Measurements from ENCODE around the gene DOCK11. TPM values are rescaled to one million over a fixed set of nuclear protein-coding genes. Genes with fewer than 3 reads are reported as not detected.

DOCK11 gene
- polyA plus RNA-seq, 3 donors: 20.8 to 39.7 (median 34.8) TPM

GRCh38 chrX:118565853-118566252 is 70.2 kb downstream of the DOCK11 start:
- Histone ChIP-seq H3K79me2 (ENCODE audit: insufficient read depth, low read length) (no peaks in the 10 kb centered on the region), H3K4me1 (ENCODE audit: control insufficient read depth in 1 of 2, insufficient read depth in 2 of 2, low read length in 2 of 2) (no peaks in the 10 kb centered on the region), H2AFZ (ENCODE audit: insufficient read depth, low read depth, low read length, poor library complexity, severe bottlenecking) (no peak overlapping the region), H3K27me3 (ENCODE audit: control insufficient read depth in 2 of 2, insufficient read depth in 2 of 2, low read length in 2 of 2) (no peaks in the 10 kb centered on the region), H3K4me2 (replicated peaks; ENCODE audit: extremely low read depth, low read length, poor library complexity, severe bottlenecking) (no peak overlapping the region), H4K20me1 (ENCODE audit: insufficient read depth, low read length) (peaks cover 22% of the 10 kb centered on the region), H3K9me3 (replicated peaks in 1 of 2; ENCODE audit: control insufficient read depth in 1 of 2, insufficient read depth in 1 of 2, low read length in 2 of 2) (no peaks in the 10 kb centered on the region), H3K36me3 (replicated peaks in 1 of 2; ENCODE audit: control insufficient read depth in 1 of 2, insufficient read depth in 2 of 2, low read length in 2 of 2) (peaks cover 38 to 91% of the 10 kb centered on the region in 2 donors), H3K4me3 (replicated peaks in 1 of 3; ENCODE audit: low read depth in 2 of 3, low read length in 3 of 3) (no peak overlapping the region), H3K9ac (ENCODE audit: insufficient read depth, low read length, poor library complexity, severe bottlenecking) (no peak overlapping the region), H3K27ac (ENCODE audit: low read depth in 1 of 2, low read length in 2 of 2) (no peak overlapping the region)
- intact Hi-C loops (cut with micrococcal nuclease): no loop called here
- Mint-ChIP-seq H3K9me3 (no peaks in the 10 kb centered on the region), H3K4me1 (peaks cover 9% of the 10 kb centered on the region), H3K36me3 (peaks cover 52 to 74% of the 10 kb centered on the region in 2 donors), H3K27me3 (ENCODE audit: low read depth in 3 of 3) (peaks cover 0 to 3% (median 2%) of the 10 kb centered on the region in 3 donors), H3K4me3 (no peak overlapping the region), H3K27ac (no peak overlapping the region)
- no peak for DNase-seq
- TF ChIP-seq CTCF (IDR thresholded peaks at IDR 0.05): no peak
- no CpG with 5 or more reads among the region's 6 CpGs for WGBS (ENCODE audit: insufficient coverage)

- Histone ChIP-seq H3K79me2 (ENCODE audit: insufficient read depth, low read length) (no peaks in the 10 kb centered on the region), H3K9ac (ENCODE audit: insufficient read depth, low read length, poor library complexity, severe bottlenecking) (no peak overlapping the region), H4K20me1 (ENCODE audit: insufficient read depth, low read length) (peaks cover 26% of the 10 kb centered on the region), H3K4me3 (replicated peaks in 1 of 3; ENCODE audit: low read depth in 2 of 3, low read length in 3 of 3) (no peak overlapping the region), H3K27ac (ENCODE audit: low read depth in 1 of 2, low read length in 2 of 2) (no peak overlapping the region), H3K4me1 (ENCODE audit: control insufficient read depth in 1 of 2, insufficient read depth in 2 of 2, low read length in 2 of 2) (no peaks in the 10 kb centered on the region), H3K4me2 (replicated peaks; ENCODE audit: extremely low read depth, low read length, poor library complexity, severe bottlenecking) (no peak overlapping the region), H2AFZ (ENCODE audit: insufficient read depth, low read depth, low read length, poor library complexity, severe bottlenecking) (no peak overlapping the region), H3K36me3 (replicated peaks in 1 of 2; ENCODE audit: control insufficient read depth in 1 of 2, insufficient read depth in 2 of 2, low read length in 2 of 2) (peaks cover 40 to 91% of the 10 kb centered on the region in 2 donors), H3K9me3 (replicated peaks in 1 of 2; ENCODE audit: control insufficient read depth in 1 of 2, insufficient read depth in 1 of 2, low read length in 2 of 2) (no peaks in the 10 kb centered on the region), H3K27me3 (ENCODE audit: control insufficient read depth in 2 of 2, insufficient read depth in 2 of 2, low read length in 2 of 2) (no peaks in the 10 kb centered on the region)
- intact Hi-C loops (cut with micrococcal nuclease): no loop called here
- no peak overlapping the region for H3K4me3 Mint-ChIP-seq
- peaks cover 0 to 3% (median 0%) of the 10 kb centered on the region in 7 donors for H3K9me3 Mint-ChIP-seq
- H3K27me3 Mint-ChIP-seq (ENCODE audit: low read depth in 3 of 3): peaks cover 0 to 3% (median 2%) of the 10 kb centered on the region in 3 donors
- no peak for DNase-seq
- TF ChIP-seq CTCF (IDR thresholded peaks at IDR 0.05): no peak
- H3K4me1 Mint-ChIP-seq: peaks cover 9% of the 10 kb centered on the region
- H3K36me3 Mint-ChIP-seq: peaks cover 58 to 78% of the 10 kb centered on the region in 2 donors
- WGBS (ENCODE audit: insufficient coverage): no CpG with 5 or more reads among the region's 3 CpGs
- no peak overlapping the region for H3K27ac Mint-ChIP-seq
Observed at GRCh38 chrX:118566359-118566758, 70.7 kb downstream of the DOCK11 start.

Data from CD14-positive monocyte (primary cell).